ENCODE measurements around the gene SLC12A8. TPM values are rescaled to one million over a fixed set of nuclear protein-coding genes. Genes with fewer than 3 reads are reported as not detected.
A peak's percentile ranks its signal among the peaks of the same experiment; 100 is the strongest.

Gene SLC12A8
- total and polyA plus RNA-seq, 2 of the 13 experiments (the other 11 are each of a cell fraction or from before 2014, with no cell fraction given) = 0.44 to 0.71 TPM

DNA sequence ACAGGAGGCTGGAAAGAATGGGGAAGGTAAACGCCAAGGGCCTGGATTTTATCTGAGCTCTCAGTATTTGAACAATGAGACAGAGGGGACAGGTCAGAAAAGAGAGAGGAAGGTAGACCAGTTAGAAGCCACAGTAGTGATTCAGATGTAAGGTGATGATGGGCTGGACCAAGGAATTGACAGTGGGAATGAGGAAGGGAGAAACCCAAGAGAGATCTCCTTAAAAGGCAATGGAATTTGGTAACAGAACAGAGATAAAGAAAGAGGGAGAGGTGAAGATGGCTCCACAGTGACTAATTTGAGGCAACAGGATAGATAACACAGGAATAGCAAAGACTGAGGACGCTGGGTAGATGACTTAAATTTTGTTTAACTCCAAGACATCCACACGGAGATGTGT, 145.3 kb downstream of the SLC12A8 start:
- ChIA-PET POLR2A (no interaction called here), CTCF (ENCODE audit: low intra/inter-chr PET ratio, low total read pairs) (no interaction called here)
- Histone ChIP-seq H3K79me2 (ENCODE audit: insufficient read depth, low read length) (no peaks in the 10 kb centered on the region), H3K4me2 (ENCODE audit: low read depth, low read length) (no peak overlapping the region), H3K36me3 (replicated peaks in 1 of 2; ENCODE audit: control insufficient read depth in 1 of 2, insufficient read depth in 2 of 2, low read length in 2 of 2) (no peaks in the 10 kb centered on the region), H2AFZ (ENCODE audit: low read length) (no peak overlapping the region), H3K27me3 (ENCODE audit: control insufficient read depth in 1 of 2, insufficient read depth in 2 of 2, low read length in 2 of 2) (no peaks in the 10 kb centered on the region), H4K20me1 (ENCODE audit: insufficient read depth, low read length) (no peaks in the 10 kb centered on the region), H3K9ac (ENCODE audit: insufficient read depth, low read depth, low read length) (no peak overlapping the region), H3K4me3 (replicated peaks in 1 of 3; ENCODE audit: insufficient read depth in 1 of 3, low read depth in 2 of 3, low read length in 3 of 3) (no peak overlapping the region), H3K4me1 (ENCODE audit: insufficient read depth, low read length) (peaks cover 26% of the 10 kb centered on the region), H3K27ac (ENCODE audit: extremely low read length, insufficient read depth, low read length) (no peak overlapping the region), H3K9me3 (ENCODE audit: low read length) (no peaks in the 10 kb centered on the region)
- 32% methylated on average over 3 of the region's 3 CpGs for WGBS (ENCODE audit: low lambda C conversion rate)
- TF ChIP-seq, protein P1, sequence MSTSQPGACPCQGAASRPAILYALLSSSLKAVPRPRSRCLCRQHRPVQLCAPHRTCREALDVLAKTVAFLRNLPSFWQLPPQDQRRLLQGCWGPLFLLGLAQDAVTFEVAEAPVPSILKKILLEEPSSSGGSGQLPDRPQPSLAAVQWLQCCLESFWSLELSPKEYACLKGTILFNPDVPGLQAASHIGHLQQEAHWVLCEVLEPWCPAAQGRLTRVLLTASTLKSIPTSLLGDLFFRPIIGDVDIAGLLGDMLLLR (CRISPR knock-in tag; IDR thresholded peaks at IDR 0.05) = no peak
- TF ChIP-seq SRF (IDR thresholded peaks at IDR 0.05; ENCODE audit: low read depth, low read length) = peak; percentile 49; the same call in 1 of the 2 replicates
- in situ Hi-C loops (cut with HindIII; ENCODE audit: extremely low pct_ligation_motif_present, low pct_unique_long_range_greater_than_20kb) = no loop called here
- DNase-seq (ENCODE audit: low spot score) (no peak), ATAC-seq (no peak), FAIRE-seq (no peak)
- no TSS peak for BruUV-seq (replicated peaks)
- intact Hi-C loops (cut with micrococcal nuclease; ENCODE audit: unreplicated experiment) = no loop called here

DNA sequence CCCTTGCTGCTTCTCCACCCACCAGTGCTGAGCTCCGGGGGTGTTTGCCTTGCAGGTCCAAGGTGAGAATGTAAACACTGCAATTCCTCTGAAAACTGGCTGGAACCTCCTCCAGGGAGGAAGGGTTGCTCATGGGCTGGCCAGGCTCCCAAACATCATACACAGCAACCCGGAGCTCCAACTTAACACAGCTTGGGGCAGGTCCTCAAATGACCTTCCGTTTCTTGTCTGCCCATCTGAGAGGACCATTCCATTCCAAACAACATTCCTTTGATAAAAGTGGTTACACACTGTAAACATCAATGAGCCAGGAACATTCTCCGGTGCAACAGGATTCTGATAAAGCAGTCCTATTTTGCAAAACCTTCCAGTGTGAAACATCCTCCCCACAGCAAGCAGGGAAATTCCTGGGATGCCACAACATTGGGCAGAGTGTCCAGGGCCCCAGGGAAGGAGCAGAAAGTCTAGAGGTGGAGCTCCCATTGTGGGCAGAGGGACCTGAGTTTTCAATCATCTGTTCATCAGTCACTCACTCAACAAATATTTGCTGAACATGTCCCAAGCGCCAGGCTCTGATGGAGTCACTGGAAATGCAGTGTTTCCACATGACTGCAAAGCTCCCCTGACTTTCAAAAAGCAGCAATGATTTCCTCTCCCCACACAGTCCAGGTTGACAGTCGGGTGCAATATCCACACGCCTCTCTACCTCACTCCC, 149.5 kb downstream of the SLC12A8 start:
- Histone ChIP-seq H3K4me3 (replicated peaks in 1 of 3; ENCODE audit: insufficient read depth in 1 of 3, low read depth in 2 of 3, low read length in 3 of 3) (peak overlapping the region in 1 of 3 experiments; percentile 27; a peak in 2 of 6 replicates), H3K79me2 (ENCODE audit: insufficient read depth, low read length) (no peaks in the 10 kb centered on the region), H3K9ac (ENCODE audit: insufficient read depth, low read depth, low read length) (peak overlapping the region; percentile 42), H3K9me3 (ENCODE audit: low read length) (no peaks in the 10 kb centered on the region), H3K36me3 (replicated peaks in 1 of 2; ENCODE audit: control insufficient read depth in 1 of 2, insufficient read depth in 2 of 2, low read length in 2 of 2) (no peaks in the 10 kb centered on the region), H3K27me3 (ENCODE audit: control insufficient read depth in 1 of 2, insufficient read depth in 2 of 2, low read length in 2 of 2) (peaks cover 0 to 15% of the 10 kb centered on the region in 2 experiments; a peak in 3 of 5 replicates), H2AFZ (ENCODE audit: low read length) (no peak overlapping the region), H3K4me2 (ENCODE audit: low read depth, low read length) (peak overlapping the region; percentile 50), H3K4me1 (ENCODE audit: insufficient read depth, low read length) (peaks cover 61% of the 10 kb centered on the region), H4K20me1 (ENCODE audit: insufficient read depth, low read length) (no peaks in the 10 kb centered on the region), H3K27ac (ENCODE audit: extremely low read length, insufficient read depth, low read length) (peak overlapping the region; percentile 67)
- CTCF ChIA-PET (ENCODE audit: low intra/inter-chr PET ratio, low total read pairs) = no interaction called here
- in situ Hi-C loops (cut with HindIII; ENCODE audit: extremely low pct_ligation_motif_present, low pct_unique_long_range_greater_than_20kb) = no loop called here
- FAIRE-seq (peak; percentile 100), DNase-seq (ENCODE audit: low spot score) (peak; percentile 99), ATAC-seq (peak; percentile 92)
- intact Hi-C loops (cut with micrococcal nuclease; ENCODE audit: unreplicated experiment) = loop anchor here (1.0 kb wide), 2 partner anchors 9 to 60 kb away; no protein-coding TSS in a partner anchor
- POLR2A ChIA-PET = interaction anchor here (0.6 to 2.7 kb wide), 17 partner anchors 9 to 457 kb away, joined by 3 to 55 read pairs (median 3); partner anchors contain the start of gene SNX4
- WGBS (ENCODE audit: low lambda C conversion rate) = 0% methylated on average over 6 of the region's 7 CpGs
- BruUV-seq (replicated peaks) = no TSS peak
- no peak for TF ChIP-seq ZC3H13 (CRISPR knock-in tag; IDR thresholded peaks at IDR 0.05)
- peak; percentile 94 for TF ChIP-seq LCORL (IDR thresholded peaks at IDR 0.05)
- TF ChIP-seq LCORL (CRISPR knock-in tag; IDR thresholded peaks at IDR 0.05) = peak; percentile 99
- TF ChIP-seq, protein P2, sequence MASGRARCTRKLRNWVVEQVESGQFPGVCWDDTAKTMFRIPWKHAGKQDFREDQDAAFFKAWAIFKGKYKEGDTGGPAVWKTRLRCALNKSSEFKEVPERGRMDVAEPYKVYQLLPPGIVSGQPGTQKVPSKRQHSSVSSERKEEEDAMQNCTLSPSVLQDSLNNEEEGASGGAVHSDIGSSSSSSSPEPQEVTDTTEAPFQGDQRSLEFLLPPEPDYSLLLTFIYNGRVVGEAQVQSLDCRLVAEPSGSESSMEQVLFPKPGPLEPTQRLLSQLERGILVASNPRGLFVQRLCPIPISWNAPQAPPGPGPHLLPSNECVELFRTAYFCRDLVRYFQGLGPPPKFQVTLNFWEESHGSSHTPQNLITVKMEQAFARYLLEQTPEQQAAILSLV (CRISPR knock-in tag; IDR thresholded peaks at IDR 0.05; ENCODE audit: borderline replicate concordance) = peak; percentile 61; the same call in 1 of the 2 replicates
- TF ChIP-seq, protein P3, sequence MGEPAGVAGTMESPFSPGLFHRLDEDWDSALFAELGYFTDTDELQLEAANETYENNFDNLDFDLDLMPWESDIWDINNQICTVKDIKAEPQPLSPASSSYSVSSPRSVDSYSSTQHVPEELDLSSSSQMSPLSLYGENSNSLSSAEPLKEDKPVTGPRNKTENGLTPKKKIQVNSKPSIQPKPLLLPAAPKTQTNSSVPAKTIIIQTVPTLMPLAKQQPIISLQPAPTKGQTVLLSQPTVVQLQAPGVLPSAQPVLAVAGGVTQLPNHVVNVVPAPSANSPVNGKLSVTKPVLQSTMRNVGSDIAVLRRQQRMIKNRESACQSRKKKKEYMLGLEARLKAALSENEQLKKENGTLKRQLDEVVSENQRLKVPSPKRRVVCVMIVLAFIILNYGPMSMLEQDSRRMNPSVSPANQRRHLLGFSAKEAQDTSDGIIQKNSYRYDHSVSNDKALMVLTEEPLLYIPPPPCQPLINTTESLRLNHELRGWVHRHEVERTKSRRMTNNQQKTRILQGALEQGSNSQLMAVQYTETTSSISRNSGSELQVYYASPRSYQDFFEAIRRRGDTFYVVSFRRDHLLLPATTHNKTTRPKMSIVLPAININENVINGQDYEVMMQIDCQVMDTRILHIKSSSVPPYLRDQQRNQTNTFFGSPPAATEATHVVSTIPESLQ (CRISPR knock-in tag; conservative IDR thresholded peaks at IDR 0.05) = no peak
- TF ChIP-seq SNRNP70 (IDR thresholded peaks at IDR 0.05; ENCODE audit: low read depth, low read length) = no peak
- TF ChIP-seq PCBP1 (IDR thresholded peaks at IDR 0.05; ENCODE audit: borderline replicate concordance, low read depth, low read length) = no peak
- TF ChIP-seq, protein P4, sequence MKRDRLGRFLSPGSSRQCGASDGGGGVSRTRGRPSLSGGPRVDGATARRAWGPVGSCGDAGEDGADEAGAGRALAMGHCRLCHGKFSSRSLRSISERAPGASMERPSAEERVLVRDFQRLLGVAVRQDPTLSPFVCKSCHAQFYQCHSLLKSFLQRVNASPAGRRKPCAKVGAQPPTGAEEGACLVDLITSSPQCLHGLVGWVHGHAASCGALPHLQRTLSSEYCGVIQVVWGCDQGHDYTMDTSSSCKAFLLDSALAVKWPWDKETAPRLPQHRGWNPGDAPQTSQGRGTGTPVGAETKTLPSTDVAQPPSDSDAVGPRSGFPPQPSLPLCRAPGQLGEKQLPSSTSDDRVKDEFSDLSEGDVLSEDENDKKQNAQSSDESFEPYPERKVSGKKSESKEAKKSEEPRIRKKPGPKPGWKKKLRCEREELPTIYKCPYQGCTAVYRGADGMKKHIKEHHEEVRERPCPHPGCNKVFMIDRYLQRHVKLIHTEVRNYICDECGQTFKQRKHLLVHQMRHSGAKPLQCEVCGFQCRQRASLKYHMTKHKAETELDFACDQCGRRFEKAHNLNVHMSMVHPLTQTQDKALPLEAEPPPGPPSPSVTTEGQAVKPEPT (CRISPR knock-in tag; IDR thresholded peaks at IDR 0.05; ENCODE audit: low read depth) = no peak

All from HepG2 (cell line).